GM03348 (cell line): ENCODE measurements around the gene TRAPPC2L.

ENCODE experiments used
- DNase-seq: peaks from one replicate; pipeline ENCODE4 v3.0.0; 2012; ENCODE audit warnings: low spot score

TRAPPC2L gene, protein sequence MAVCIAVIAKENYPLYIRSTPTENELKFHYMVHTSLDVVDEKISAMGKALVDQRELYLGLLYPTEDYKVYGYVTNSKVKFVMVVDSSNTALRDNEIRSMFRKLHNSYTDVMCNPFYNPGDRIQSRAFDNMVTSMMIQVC

GRCh38 chr16:88856828-88857727 is at the start of gene TRAPPC2L, which contains the start of gene GALNS:
TRAPPC2L (plus strand) TSS chr16:88857127; CDS start chr16:88857151, 24 bp downstream.
GALNS (minus strand) TSS chr16:88856947; CDS start chr16:88856877, 70 bp downstream.
- peak; percentile 100 for DNase-seq

DNA sequence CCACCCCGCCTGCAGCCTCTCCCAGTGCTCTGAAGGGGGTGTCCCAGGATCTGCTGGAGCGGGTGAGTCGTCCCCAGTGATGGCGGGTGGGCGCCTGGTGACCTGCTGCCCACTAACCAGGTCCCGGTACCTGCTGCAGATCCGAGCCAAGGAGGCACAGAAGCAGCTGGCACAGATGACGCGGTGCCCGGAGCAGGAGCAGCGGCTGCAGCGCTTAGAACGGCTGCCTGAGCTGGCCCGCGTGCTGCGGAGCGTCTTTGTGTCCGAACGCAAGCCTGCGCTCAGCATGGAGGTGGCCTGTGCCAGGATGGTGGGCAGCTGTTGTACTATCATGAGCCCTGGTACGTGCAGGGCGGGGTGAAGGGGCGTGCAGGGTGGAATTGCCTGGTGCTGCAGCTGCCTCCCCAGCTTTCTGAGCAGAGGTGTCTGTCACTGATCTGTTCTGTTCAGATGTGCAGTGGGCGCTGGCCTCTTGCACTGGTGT is 49.7 kb upstream of the TRAPPC2L start:
- no peak for DNase-seq

- no peak for DNase-seq
These were observed 49.1 kb upstream of the TRAPPC2L start for GRCh38 chr16:88807626-88808453.

DNA sequence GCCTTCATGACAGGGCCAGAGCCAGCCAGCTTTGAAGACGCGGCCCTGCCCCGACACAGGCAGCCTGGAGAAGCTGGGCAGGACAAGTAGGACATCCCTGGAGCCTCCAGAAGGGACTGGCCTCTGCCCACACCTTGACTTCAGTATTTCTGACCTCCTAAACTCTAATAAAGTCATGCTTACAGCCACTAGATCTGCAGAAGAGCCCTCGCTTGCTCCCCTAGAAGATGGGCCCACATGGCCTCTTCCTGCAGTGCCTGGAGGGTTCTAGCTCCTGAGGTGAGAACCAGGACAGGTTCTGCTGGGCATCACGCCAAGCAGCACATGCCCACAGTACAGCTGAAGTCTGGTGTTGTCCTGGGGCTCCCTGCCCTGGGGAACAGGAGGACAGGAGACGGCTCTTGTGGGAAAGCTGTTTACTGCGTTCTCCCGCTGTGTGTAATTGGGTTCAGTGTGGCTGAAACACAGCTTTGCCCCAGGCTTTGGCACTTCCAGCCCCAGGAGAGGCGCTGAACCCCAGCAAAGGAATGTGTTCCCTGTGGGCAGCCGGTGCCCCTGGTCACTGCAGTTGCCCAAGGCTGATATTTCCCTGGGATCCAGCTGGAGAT is 47.8 kb upstream of the TRAPPC2L start:
- DNase-seq = no peak

- DNase-seq = no peak
These were observed 47.2 kb upstream of the TRAPPC2L start for GRCh38 chr16:88809676-88810165.

GRCh38 chr16:88810166-88810911 is 46.6 kb upstream of the TRAPPC2L start:
- DNase-seq = no peak

- peak; percentile 89 for DNase-seq
These were observed 45.8 kb upstream of the TRAPPC2L start for GRCh38 chr16:88810912-88811768.

DNA sequence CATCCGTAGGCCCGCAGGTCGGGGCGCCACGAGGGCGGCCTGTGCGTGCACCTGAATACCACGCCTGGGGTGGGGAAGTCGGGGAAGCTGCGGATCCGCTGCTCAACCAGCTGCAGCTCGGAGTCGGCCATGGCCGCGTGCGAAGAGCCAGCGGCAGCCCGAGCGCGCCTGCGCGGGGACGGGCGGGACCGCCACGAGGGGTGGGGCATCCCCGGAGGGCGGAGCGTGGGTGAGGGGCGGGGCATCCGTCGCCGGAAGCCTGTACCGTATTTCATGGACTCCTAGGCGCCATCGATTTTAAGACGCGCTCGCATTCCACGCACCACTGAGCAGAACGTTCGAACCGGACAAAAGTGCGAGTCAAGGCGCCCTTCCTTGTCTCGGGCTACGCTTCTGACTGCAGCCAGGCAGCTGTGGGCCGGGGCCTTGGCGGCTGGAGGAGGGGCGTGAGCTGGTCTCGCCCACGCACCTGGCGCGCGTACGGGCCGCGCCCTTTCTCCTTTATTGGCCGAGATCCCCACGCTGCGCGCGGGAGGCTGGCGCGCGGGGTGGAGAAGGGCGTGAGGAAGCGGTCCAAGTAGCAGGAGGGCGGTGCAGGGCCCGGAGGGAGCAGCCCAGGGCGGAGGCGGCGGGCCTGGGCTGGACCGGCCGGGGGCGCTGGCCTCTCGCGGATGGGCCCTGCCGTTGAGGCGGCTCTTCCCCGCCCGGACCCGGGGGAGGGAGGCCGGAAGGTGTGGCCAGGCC is 45.0 kb upstream of the TRAPPC2L start, which contains the start of gene APRT:
APRT (minus strand) TSS at position 160 of the 744 bp plus-strand sequence; CDS start at position 131, 29 bp downstream.
- peak; percentile 100 for DNase-seq

GRCh38 chr16:88812513-88813268 is 44.2 kb upstream of the TRAPPC2L start:
- DNase-seq = no peak

- DNase-seq = no peak
These were observed 43.4 kb upstream of the TRAPPC2L start for GRCh38 chr16:88813269-88814143.

DNA sequence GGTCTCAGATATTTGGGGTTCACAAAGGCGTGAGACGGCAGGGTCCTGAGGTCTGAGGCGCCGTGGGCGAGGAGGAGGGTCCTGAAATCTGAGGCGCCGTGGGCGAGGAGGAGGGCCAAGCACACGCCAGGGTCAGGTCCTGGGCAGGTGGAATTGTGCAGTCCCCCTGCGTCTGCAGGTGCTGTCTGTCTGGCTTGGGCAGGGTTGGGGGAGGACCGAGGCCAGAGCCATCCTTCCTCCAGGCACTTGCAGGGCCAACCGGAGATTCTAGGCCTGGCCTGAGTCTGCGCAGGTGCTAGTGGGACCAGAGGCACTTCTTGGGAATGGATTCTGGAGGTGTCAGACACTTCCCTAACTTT is 42.8 kb upstream of the TRAPPC2L start:
- no peak for DNase-seq

GRCh38 chr16:88815227-88815626 is 41.7 kb upstream of the TRAPPC2L start:
- no peak for DNase-seq

- DNase-seq = peak; percentile 35
These were observed 40.9 kb upstream of the TRAPPC2L start for GRCh38 chr16:88815901-88816589.

DNA sequence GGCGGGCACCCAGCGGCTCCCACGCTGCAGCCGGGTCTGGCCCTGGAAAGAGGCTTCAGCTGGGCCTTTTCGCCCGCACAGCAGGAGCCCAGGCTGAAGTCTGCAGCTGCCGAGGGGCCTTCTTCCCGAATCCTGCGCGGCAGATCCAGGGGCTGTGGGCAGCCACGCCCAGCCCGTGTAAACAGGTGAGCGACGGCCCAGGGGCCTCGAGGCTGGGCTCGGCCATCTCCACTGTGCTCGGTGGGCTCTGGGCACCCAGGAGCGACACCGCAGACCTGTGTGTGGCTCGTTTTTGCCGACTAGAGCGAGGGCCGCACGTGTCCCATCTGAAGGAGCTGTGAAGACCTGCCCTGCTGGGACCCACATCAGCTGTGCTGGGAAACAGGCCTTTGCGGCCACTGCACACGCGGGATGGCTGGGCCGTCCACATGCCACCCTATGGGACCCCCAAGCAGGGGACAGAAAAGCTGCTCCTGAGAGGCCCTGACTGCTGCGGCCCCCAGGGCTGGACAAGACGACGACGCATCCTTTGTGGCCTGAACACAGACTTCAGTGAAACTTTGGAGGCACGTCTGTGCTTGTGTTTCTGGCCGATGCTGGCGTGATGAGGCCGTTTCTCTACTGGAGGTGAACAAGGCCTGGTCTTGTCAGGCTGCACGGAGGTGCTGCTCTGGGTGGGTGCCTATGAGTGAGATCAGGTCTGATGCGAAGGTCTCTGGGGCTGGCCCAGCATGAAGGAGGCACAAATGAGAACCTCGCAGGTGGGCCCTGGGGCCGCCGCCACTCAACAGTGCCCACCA is 40.0 kb upstream of the TRAPPC2L start:
- no peak for DNase-seq

DNA sequence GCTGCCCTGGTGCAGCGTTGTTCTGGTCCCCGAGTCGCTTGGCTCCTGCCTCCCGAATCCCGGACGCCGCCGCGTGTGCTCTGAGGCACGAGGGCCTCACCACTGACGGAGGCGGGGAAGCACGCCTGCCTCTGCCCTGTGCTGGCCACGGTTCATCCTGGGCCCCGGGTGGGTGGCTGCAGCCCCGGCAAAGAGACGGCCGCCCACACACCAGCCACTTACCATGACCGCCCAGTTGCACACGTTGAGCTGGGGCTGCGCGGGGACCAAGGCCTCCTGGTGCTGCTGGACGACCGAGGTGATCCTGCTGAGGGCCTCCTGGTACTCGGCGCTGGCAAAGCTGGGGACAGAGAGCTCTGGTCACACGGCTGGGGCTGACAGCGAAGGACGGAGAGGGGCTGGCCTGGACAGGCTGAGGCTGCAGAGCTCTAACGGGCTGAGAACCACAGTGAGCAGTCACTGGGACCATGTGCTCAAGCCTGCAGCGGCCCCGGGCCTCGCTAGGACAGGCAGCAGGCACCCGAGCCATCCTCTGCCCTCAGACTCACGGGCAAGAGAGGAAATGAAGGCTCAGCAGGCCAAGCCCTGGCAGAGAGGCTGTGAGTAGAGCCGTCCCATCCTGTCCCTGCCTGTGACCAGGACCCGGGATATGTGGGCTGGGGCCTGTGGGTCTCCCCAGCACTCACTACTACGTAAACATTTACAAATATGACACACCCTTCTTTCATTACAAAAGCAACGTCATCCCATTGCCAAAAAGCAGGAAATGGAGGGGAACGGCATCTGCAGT is 38.9 kb upstream of the TRAPPC2L start:
- DNase-seq = no peak
